ENCODE data around the gene PXYLP1.

The PXYLP1 gene

GRCh38 chr3:141229132-141229531 is 2.5 kb upstream of the PXYLP1 start:
- no peak for DNase-seq

DNA sequence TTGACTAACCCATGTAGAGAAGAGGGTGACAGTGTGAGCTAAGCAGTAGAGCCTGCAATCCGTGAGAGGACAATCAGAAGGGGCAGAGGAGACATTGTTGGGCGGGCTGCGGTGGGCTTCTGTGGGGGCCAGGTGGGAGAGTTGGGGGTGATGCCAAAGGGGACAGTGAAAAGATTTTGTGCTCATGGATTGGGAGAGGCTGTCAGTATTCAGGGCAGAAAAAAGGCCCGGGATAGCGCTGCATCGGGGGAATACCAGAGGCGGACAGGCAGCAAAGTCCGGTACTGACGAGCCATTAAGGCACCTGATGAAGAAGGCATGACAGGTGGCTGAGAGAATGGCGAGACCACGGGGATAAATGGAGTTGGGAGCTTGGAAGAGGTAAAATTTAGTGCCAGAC is 1.3 kb upstream of the PXYLP1 start:
- no peak for DNase-seq

- no peak for DNase-seq
These were observed 563 bp downstream of the PXYLP1 start for GRCh38 chr3:141231952-141232823.

DNA sequence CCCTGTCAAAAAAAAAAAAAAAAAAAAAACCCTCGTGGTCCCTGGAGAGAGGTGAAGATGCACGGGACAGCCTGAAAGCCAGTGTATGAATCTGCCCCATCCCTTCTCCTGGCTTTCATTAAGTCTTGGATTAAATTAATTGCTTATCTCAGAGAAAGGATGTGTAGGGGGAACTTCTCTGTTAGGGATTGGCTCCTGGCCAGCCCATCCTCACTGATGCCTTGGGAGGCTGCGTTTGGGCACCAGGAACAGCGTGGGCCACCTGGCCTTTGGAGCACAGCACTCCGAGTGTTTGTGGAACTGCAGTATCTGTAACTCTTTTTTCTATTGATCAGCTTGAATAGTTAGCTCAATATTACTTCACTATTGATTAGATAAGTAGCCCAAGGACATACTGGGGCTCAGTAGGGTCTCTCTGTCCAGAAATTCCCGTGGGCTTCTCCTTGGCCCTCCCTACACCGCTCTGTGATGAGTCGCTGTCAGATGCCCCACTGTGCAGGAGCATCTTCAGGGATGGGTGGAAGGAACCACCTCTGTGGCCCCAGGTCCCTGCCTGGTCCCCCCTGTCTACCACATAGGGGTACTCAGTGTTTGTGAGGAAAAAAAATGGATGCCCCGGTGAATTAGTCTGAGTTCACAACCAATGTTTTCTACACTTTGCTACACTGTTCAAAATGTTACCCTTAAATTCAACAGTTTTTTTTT is 2.0 kb downstream of the PXYLP1 start:
- DNase-seq: no peak

DNA sequence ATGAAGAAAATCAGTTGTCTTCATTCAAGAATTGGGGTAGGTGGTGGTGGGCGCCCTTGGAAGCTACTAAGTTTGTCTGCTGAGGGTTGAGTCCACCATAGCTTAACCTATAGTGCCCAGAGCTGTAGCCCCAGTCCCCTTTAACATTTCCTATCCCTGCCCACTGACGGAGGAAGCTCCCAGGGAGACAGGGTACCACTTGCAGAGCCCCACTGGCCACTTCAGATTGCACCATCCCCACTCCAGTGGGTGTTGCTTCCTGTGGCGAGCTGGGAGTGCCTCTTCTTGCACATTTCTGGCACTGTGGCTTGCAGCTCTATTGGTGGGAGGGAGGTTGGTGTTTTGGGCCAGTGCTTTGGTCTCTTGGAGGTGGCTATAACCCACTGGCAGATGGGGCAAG is 2.7 kb downstream of the PXYLP1 start:
- DNase-seq: no peak

- DNase-seq: no peak
These were observed 4.1 kb downstream of the PXYLP1 start for GRCh38 chr3:141235661-141236171.

- no peak for DNase-seq
These were observed 4.7 kb downstream of the PXYLP1 start for GRCh38 chr3:141236361-141236760.

DNA sequence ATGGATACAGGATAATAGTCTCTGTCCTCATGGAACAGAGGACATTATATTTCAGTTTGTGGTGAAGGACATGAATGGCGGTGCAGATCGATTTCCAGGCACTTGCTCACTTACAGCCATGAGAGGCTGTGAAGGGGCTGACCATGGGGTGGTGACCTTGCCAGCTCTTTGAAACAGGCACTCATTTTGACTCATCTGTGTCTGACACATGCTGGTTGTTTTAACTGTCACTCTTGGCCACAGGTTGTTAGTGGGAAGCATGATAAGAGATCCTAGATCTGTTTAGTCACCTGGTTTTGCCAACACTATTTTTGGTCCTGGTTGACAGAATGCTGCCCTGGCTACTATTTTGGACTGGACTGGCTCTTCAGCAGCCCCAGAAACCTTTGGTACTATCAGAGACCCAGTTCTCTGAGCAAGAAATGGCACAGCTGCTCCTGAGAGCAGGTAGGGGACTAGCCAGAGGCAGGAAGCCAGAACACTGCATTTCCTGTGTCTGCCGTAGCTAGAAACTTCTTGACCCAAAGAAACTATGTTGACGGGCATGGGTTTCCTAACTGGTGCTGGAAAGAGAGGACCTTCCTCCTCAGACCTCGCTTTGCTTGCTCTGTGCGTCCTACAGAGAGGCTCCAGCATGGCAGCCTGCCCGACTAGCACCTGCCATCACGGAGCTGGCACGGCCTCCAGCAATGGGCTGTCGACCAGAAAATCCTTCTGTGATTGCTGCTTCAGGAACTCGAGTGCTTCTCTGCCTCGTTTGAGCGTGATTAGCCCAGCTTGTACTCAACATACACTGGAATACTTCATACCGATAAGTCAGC is 6.3 kb downstream of the PXYLP1 start:
- peak; percentile 24 for DNase-seq

- DNase-seq: no peak
These were observed 8.1 kb downstream of the PXYLP1 start for GRCh38 chr3:141239511-141240281.

DNA sequence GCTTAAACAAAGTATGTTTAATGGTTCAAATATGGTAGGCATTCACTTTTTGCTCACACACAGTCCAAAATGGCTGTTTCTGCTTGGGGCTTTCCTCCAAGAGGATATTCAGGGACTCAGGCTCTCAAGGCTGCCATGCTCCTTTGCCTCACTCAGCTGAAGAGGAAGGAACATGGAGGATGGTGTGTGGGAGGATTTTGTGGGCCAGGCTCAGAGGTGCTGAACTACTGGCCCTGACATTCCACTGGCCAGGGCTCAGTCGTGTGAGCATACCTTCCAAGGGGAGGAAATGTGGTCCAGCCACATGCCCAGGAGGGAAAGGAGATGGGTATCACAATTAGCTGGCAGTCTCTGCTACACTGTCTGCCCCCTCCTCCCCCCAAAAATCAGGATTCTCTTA is 8.7 kb downstream of the PXYLP1 start:
- no peak for DNase-seq

DNA sequence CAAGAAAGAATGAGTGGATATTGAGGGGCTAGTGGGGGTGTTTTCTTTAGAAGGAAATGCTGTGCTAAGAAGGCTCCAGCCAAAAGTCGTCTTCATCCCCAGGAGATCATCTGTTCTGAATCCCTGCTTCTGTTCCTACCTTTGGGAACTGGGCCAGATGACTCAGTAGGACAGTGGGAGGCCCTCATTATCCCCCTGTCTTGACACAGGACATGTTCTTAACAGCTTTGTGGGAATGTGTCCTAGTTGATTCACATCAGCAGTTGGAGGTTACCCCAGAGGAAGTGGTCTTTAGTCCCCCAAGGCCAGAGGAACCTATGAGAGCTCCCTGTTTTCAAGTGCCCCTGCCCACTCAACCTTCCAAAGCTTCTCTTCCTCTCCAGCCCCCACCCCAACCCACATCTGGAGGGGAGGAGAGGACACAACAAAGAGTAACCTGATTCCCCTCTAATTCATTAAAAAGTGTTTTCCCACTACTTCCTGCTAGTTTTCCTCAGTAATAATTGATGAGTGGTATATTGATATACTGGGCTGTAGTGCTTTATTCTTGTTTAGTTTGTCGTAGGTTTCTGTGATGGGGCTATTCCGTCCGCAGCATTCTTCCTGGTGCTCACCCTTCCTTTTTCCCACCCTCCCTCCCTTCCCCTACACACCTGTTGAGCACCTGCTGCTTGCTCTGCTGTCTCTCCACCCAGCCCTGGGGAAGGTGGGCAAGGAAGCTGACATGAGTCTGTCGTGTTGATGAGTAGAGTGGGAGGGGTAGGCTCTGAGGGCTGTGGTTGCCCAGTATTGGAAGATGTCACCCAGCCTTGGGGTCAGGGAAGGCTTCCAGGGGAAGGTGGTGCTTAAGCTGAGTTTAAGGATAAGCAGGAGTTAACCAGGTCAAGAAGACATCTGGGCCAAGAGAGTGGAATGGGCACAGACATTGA is 9.3 kb downstream of the PXYLP1 start:
- DNase-seq: no peak

DNA sequence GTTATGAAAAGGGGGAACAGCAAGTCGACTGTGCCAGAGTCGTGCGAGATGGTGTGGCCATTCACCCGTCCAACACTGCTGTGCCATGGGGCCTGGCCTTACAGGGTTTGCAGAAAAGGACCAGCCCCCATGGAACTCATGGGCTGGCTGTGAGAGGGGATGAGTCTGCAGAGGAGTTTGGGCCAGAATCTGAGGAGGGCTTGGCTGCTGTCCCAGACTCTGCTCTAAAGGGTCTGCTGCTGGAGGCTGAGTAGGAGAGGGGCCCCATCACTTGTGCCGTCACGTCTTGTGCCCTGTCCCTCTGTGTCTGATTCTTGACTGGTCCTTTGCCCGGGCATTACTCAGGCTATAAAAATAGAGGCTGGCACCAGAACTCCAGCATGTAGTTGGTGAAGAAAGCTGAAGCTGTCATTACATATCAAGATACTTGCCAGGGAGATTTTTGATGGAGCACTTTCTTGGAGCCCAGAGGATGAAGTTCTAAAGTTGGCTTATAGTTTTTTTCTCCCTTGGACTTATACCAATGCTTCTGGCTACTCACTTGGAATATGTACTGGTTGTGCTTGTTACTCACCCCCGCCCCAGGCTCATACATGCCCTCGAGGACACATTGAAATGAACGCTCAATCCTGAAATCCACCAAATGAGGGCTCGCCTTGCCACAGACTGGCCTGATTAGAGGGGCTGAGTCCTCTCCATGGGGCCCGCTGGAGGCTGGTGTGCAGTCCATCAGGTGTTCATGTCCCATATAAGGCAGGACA is 10.2 kb downstream of the PXYLP1 start:
- no peak for DNase-seq

GRCh38 chr3:141242377-141243092 is 10.9 kb downstream of the PXYLP1 start:
- no peak for DNase-seq

DNA sequence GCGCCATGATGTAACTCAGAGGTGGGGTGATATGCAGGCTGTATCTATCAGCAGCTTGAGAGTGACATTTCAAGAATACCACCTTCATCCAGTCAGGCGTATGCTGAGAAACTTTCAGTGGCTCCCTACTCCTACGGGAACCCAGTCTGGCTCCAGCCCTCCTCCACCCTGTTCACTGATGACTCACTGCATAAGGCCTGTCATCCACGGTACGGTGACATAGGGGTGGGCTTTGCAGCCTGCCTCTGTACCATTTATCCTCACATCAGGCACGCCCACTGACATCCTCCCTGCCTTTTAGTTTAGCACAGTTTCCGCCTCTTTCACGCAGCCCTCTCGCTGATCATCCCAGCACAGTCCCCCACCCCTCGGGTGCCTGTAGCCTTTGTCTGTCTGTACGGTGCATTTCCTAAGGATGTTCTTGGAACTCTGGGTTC is 11.7 kb downstream of the PXYLP1 start:
- DNase-seq: peak; percentile 56

DNA sequence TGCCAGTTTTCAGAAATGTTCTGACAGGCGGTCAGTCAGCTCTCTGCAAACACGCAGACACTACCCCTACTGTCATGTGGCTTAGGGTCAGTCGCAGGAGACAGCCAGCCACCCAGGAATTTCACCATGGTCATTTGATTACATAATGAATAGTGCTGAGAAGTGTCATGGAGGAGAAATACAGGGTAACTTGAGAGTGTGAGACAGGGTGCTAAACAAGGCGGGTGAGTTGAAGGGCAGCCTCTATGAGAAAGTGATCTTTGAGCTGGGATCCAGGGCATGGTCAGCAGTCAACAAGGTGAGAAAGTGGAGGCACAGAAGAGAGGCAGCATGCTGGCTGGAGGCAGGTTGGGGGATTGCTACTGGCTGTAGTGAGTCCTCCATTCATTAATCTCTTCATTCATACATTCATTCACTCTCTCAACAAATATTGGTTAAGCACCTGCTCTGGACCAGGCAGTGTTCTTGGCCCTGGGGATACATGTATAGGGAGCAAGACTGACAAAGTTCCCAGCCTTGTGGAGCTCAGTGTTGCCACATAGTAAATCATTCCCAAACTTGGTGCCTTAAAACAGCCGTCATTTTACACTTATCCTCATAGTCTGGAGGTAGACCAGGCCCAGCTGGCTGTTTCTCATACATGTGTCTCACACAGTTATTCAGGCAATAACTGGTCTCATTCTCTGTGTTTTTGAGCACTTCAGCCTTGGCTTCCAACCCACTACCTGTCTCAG is 14.8 kb downstream of the PXYLP1 start:
- DNase-seq: no peak

- no peak for DNase-seq
These were observed 15.3 kb downstream of the PXYLP1 start for GRCh38 chr3:141246958-141247301.

GRCh38 chr3:141248064-141248463 is 16.4 kb downstream of the PXYLP1 start:
- DNase-seq: no peak

GRCh38 chr3:141249041-141249440 is 17.4 kb downstream of the PXYLP1 start:
- DNase-seq: no peak

GRCh38 chr3:141250342-141250741 is 18.7 kb downstream of the PXYLP1 start:
- no peak for DNase-seq
